GM21528 (cell line): ENCODE results near the gene ZNF19.

ENCODE experiments used
- ATAC-seq: cut with Tn5 transposase; IDR thresholded peaks from one replicate; pipeline ENCODE4 v1.9.1; 2021; ENCODE audit warnings: mild to moderate bottlenecking, moderate library complexity; ENCODE audit not compliant: unreplicated experiment, low FRiP score

ZNF19 gene

DNA sequence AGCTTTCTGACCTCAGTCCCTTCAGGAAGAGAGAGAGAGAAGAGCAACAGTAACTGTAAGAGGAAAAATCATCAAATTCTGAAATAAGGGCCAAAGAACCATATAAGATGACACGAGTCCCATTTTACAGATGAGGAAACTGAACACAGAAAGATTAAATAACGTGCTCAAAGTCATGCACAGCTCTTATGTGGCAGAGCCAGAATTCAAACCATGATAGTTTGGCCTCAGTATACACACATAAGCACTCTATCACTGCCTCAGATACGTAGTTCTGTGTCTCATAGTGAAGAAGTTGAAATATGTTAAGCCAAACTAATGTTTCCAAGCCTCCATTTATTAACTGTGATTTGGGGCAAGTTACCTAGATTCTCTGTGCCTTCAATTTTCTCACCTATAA lies 1.9 kb upstream of the ZNF19 start:
- ATAC-seq: no peak

- no peak for ATAC-seq
Observed at GRCh38 chr16:71490361-71490760, 1.2 kb upstream of the ZNF19 start.

GRCh38 chr16:71484006-71484893 lies 4.9 kb downstream of the ZNF19 start:
- ATAC-seq: peak; percentile 92

- ATAC-seq: no peak
Observed at GRCh38 chr16:71482569-71482968, 6.6 kb downstream of the ZNF19 start.

GRCh38 chr16:71480956-71481355 lies 8.2 kb downstream of the ZNF19 start:
- no peak for ATAC-seq

- no peak for ATAC-seq
Observed at GRCh38 chr16:71479420-71479819, 9.7 kb downstream of the ZNF19 start.

DNA sequence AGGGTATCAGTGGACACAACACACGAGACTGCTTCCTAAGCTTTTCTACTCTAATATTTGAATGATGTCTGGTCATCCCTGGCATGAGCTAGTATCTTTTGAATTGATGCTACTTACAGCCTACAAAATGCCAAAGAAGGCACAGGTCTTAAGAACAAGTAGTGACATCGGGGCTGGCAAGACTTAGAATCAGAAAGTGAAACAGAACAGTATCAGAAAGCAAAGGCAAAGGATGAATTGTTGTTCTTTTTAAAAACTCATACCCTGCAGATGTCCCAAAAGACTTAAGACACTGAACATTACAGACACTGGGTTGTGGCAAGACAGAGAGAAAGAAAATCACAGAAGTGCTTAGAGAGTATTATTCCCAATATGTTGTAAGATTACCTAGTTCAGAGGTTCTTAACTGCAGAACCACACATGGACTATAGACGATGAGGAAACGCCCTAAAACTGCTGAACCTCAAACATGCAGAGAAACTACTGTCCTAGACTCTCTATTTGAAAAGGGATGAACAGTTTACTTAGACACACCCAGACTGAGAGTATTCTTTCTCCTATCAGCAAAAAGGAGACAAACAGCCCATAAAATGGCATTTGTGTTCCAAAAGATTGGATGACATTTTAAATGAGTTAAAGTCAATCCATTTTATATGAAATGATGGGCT lies 12.5 kb downstream of the ZNF19 start:
- ATAC-seq: no peak

GRCh38 chr16:71474864-71475263 lies 14.3 kb downstream of the ZNF19 start:
- no peak for ATAC-seq

DNA sequence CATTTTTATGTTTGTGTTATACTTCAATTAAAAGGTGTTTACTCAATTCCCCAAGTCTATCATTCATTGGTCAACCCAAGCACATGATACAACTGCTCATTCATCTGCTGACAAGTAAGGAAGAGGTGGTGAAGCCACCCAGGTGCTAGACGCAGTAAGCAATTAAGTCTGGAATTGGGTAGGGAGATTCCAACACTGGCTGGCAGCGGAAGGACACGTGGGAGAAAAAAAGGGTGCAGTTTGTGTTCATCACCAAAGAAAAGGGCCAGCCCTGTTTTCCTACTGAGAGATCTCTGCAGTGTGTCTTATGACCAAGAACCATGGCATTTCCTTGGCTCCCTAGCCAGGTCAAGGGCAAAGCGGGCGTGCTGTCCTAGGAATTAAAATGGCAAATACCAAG lies 15.2 kb downstream of the ZNF19 start:
- ATAC-seq: no peak

- ATAC-seq: no peak
Observed at GRCh38 chr16:71472931-71473330, 16.2 kb downstream of the ZNF19 start.

DNA sequence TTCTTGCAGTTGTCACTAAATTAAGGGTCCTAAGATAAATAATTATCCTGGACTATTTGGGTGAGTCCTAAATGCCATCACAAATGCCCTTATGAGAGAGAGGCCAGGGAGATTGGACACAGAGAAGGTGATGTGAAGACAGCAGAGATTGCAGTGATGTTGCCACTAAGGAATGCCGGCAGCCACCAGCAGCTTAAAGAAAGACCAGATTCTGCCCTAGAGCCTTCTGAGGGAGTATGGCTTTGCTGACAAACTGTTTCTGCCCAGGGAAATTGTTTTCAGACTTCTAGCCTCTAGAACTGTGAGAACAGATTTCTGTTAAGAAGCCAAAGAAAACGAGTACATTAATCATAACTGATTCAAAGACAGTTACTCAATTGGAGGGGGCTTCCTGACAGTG lies 17.1 kb downstream of the ZNF19 start:
- ATAC-seq: no peak

- ATAC-seq: no peak
Observed at GRCh38 chr16:71467810-71468209, 21.3 kb downstream of the ZNF19 start.

DNA sequence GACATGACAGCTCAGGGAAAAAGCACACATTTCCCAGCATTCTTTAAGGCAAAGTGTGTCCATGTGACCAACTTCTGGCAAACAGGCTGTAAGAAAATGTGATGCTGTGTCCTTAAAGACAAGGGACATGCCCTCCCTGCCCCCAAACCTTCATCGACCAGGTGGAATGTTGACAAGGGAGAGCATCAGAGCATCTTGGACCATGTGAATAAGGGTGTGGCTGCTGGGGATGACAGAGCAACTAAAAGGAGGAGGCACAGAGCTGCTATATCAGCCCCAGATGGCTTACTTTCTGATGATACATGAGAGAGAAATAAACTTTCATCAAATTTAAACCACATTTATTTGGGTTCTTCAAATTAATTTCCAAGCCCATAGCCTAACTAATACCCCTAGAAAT lies 24.9 kb downstream of the ZNF19 start:
- no peak for ATAC-seq

GRCh38 chr16:71461686-71462648 lies 27.2 kb downstream of the ZNF19 start, which contains the start of gene ZNF23:
ZNF23 (minus strand) TSS chr16:71462247; CDS start chr16:71456796, 5,451 bp downstream.
- peak; percentile 92 for ATAC-seq

DNA sequence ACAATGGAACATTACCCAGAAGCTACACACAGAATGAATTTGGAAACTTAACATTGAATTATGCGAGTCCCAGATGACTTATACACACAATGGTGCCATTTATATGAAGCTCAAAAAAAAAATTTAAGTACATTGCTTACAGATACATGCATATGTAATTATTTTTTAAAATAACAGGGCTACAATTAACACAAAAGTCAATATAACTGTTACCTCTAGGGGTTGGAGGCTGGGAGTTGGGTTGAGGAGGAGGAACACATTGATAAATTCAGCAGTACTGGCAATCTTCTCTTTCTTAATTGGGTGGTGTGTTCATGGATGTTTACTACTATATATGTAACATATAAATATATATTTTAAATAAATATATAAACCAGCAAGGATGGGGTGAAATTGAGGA lies 28.2 kb downstream of the ZNF19 start:
- ATAC-seq: no peak

DNA sequence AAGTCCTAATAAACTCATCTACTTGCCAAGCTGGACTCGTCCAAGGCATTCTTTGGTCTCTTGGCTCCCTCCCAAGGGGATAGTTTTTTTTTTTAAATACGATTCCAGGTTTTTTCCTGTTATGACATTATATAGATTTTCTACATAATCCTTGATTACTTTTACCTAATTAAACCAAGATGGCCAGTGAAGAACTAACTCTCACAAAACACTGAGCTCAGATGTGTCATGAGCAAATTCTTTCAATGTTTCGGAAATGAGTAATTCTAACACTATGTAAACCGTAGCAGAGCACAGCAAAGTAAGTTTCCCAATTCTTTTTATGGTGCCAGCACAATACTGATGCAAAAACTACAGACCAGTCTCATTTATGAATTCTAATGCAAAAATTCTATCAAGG lies 28.9 kb downstream of the ZNF19 start:
- ATAC-seq: no peak

DNA sequence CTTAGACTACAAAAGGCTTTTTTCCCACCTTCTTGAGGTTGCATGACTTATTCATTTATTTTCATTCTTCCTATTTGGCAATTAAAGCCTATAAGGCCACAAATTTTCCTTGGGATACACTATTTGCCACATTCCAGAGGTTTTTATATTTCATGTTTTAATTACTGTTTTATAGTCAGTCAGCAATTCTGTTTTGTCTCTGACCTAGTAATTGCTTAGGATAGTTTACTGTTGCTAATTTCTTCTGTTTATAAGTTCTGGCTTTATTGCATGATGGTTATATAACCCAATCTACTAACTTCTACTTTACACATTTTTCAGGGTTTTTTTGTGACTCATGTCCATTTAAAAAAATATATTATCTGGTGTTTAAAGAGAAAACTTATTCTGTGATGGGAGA lies 29.6 kb downstream of the ZNF19 start:
- no peak for ATAC-seq

- no peak for ATAC-seq
Observed at GRCh38 chr16:71456801-71457200, 32.3 kb downstream of the ZNF19 start.

- ATAC-seq: no peak
Observed at GRCh38 chr16:71453036-71453435, 36.1 kb downstream of the ZNF19 start.

GRCh38 chr16:71449020-71449419 lies 40.1 kb downstream of the ZNF19 start:
- ATAC-seq: no peak
